HG03575 (cell line): ENCODE measurements around the gene IL3.
"Not testable (repeated sequence)": the region's sequence is repeated elsewhere in the genome, so short reads cannot be mapped to it uniquely, and the experiment has no call there.

Experiments
- ATAC-seq: cut with Tn5 transposase; IDR thresholded peaks from one replicate; pipeline ENCODE4 v1.9.1; 2021; ENCODE audit not compliant: unreplicated experiment, insufficient number of reproducible peaks, low FRiP score; ENCODE audit errors: extremely low read depth

Gene IL3

GRCh38 chr5:132102101-132102701, 41.7 kb downstream of the IL3 start:
- ATAC-seq = no peak

DNA sequence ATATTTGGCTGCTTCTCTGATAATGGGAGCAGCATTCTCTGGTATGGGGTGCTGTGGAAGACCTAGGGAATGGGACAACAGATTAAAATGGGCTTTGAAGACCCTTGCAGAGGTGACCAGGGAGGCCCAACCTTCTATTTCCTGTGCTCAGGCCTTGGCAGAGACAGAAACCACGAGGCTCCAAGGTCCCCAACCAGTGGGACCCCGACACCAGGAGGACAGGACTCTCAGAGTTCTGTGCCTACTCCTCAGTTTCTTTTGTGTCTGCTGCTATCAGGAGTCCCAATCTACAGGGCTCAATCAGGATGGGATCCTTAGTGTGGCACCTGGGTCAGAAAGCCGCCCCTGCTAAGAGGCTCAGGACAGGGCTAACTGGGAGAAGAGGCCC, 42.5 kb downstream of the IL3 start:
- no peak for ATAC-seq

DNA sequence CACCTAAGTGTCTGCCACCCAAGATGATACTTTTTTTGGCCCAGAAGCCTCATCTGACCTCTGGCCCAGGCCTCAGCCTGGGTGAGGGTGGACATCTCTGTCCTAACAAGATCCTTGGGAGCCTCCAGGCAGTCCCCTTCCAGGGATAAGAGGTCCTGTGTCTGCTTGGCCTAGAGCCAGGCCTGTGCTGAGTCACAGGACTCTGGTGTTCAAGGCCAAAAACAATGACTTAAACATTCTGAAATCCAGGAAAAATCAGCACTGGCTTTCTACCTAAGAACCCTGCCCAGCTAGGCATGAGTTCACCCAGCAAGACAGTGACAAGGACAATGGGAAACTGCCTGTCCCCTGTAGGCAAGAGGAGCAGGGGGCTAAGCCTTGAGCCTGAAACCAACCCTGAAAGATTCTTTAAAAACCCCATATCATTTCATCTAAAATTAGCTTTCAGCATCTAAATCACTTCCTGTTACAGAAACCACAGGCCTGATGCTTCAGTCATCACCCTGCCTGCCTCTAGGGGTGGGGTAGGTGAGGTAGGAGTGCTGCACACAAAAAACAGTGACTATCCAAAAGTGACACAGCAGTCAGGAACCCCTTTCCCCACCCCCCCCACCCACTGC, 43.0 kb downstream of the IL3 start:
- peak; percentile 52 for ATAC-seq

DNA sequence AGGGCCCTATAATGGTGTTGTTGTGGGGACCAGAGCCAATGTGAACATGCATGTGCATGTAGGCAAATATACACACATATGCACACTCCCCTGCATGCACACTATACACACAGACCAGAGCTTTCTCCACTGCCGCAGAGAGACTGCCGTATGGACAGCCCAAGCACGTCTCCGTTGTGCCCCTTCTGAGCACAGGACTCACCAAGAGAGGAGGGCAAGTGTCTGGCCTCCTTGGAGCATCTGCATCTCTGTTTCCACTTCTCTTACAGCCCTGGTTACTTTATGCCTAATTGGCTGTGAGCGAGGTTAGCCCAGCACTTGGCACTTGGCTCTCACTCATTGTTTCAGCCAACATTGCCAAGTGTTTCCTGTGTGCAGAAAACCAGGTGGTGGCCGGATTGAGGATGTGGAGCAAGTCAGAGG, 43.5 kb downstream of the IL3 start:
- ATAC-seq = peak; percentile 3

GRCh38 chr5:132104556-132104955, 44.1 kb downstream of the IL3 start:
- no peak for ATAC-seq

DNA sequence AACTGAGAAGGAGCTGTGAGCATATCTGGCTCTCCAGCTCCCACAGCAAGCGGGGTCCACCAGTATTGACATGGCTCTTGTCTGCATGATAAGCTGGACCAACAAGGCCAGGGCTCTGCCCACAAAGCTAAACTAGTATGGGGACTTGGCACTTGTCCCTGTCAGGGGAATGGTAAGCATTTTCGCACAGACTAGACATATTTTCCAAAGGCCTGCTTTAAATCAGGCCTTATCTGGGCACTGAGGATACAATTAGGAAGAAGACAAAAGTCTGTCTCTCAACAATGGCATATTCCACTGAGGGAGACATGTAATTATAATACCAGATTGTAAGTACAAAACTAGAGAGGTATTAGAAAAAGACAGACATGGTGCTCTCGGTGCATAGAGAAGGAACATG, 45.2 kb downstream of the IL3 start:
- ATAC-seq = no peak

- not testable (repeated sequence) for ATAC-seq
Observed at GRCh38 chr5:132108495-132108894, 48.0 kb downstream of the IL3 start.

GRCh38 chr5:132108957-132109356, 48.5 kb downstream of the IL3 start:
- not testable (repeated sequence) for ATAC-seq

GRCh38 chr5:132109494-132110053, 49.1 kb downstream of the IL3 start:
- ATAC-seq = no peak

DNA sequence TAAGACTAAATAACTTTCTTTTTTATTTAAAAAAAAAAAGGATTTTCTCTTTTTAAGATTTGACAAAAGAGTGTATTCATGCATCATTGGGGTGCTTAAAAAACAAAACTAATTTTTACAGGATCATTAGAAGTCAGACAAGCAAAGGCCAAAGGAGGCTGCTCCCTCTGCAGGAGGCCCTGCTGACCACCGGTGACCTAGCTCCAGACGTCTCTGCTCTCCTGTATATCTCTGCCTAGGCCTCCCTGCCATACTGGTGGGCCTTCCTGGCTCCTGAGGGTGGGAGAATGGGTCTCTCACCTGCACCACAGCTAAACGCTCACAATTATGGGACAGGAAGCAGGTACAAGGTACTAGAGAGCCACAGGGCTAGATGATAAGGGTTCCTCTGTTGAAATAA, 49.7 kb downstream of the IL3 start:
- ATAC-seq = no peak

DNA sequence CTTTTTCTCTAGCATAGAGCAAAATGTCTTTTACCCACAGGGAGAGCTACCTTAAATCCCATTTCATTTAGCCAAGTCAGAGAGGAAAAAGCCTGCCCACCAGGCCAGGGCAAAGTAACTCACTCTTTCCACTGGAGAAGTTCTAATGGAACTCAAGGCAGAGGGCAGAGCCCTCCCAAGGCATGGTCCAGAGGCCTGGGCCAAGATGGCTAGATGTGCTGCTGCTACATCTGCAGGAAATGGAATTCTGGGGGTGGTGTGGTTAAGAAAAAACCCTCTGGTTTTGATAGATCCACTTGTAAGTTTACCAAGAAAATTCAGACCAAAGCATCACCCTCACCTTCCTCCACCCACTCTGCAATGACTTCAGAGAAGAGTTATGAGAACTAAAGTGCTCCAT, 50.5 kb downstream of the IL3 start:
- no peak for ATAC-seq

DNA sequence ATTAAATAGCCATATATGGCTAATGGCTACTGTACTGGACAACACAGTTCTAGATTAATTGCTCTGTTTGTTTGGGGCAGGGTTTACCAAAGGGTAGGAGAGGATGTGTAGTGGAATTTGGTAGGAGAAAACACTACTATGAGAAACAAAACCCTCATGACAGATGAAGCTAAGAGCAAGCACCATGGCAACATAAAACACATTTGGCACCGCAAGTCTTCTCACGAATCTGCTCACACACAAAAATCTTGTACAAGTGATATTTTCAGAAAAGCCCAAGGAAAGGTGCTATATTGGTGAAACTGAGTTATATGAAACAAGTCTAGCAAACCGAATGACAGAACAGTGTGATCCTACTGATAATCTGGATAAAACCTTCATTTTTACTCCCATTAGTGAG, 51.7 kb downstream of the IL3 start:
- no peak for ATAC-seq
